ENCODE data around the gene ENO1. TPM values are rescaled to one million over a fixed set of nuclear protein-coding genes. Genes with fewer than 3 reads are reported as not detected.

ENO1 gene
- total and polyA plus RNA-seq, 9 of the 15 experiments (the other 6 are each of a cell fraction or from before 2014, with no cell fraction given) = 2,249 to 7,472 (median 2,868) TPM

DNA sequence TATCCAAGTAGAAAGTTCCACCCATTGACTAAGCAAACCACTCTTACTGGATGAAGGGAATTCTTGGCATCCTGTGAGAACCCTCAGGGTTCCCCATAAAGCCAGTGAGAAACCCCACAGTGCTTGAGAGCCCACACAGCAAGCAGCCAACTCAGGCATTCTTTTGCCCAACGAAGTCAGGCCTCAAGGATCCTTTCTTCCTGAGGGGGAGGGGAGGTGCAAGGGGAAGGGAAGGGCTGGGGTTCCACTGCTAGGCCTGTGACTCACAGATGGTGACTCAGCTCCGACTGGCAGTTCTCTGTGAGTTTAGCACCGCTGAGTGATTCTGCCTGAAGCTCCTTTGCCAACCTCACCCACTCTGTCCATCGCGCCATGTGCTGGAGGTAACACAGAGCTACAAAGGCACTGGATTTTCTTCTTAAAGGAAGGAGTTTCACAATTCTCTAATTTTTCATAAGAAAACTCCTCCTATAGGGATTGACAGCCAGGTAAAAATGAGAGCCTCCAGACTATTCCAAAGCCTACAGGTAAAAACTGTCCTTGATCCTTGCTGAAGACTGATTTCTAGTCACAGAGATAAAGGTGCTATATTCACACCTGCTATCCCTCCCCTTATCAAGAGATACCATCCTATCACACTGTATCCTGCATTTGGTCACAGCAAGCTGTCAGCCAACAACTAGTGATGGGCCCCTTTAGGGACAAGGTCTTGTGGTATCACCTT, 4.8 kb downstream of the ENO1 start (continued):
- TF ChIP-seq, protein P1, sequence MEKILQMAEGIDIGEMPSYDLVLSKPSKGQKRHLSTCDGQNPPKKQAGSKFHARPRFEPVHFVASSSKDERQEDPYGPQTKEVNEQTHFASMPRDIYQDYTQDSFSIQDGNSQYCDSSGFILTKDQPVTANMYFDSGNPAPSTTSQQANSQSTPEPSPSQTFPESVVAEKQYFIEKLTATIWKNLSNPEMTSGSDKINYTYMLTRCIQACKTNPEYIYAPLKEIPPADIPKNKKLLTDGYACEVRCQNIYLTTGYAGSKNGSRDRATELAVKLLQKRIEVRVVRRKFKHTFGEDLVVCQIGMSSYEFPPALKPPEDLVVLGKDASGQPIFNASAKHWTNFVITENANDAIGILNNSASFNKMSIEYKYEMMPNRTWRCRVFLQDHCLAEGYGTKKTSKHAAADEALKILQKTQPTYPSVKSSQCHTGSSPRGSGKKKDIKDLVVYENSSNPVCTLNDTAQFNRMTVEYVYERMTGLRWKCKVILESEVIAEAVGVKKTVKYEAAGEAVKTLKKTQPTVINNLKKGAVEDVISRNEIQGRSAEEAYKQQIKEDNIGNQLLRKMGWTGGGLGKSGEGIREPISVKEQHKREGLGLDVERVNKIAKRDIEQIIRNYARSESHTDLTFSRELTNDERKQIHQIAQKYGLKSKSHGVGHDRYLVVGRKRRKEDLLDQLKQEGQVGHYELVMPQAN (IDR thresholded peaks at IDR 0.05; ENCODE audit: borderline replicate concordance) = no peak
- TF ChIP-seq JUND (IDR thresholded peaks at IDR 0.05; ENCODE audit: borderline replicate concordance, low read depth, low read length) (peak; percentile 100), JUND (tag; IDR thresholded peaks at IDR 0.05; ENCODE audit: borderline replicate concordance, low read depth, low read length) (peak; percentile 98), CBX1 (IDR thresholded peaks at IDR 0.05; ENCODE audit: low read depth) (no peak), NCOA2 (IDR thresholded peaks at IDR 0.05; ENCODE audit: partially characterized antibody in 2 of 2) (no peak), ZNF445 (CRISPR knock-in tag; IDR thresholded peaks at IDR 0.05; ENCODE audit: low read depth) (no peak), CBX5 (IDR thresholded peaks at IDR 0.05; ENCODE audit: borderline replicate concordance, low read depth) (no peak), NFXL1 (CRISPR knock-in tag; IDR thresholded peaks at IDR 0.05) (no peak), ZNF551 (CRISPR knock-in tag; IDR thresholded peaks at IDR 0.05) (no peak), ZBTB17 (CRISPR knock-in tag; IDR thresholded peaks at IDR 0.05) (no peak), RB1 (IDR thresholded peaks at IDR 0.05; ENCODE audit: low read depth) (no peak), ZNF175 (CRISPR knock-in tag; IDR thresholded peaks at IDR 0.05; ENCODE audit: low read depth) (no peak), EP300 (IDR thresholded peaks at IDR 0.05; ENCODE audit: low read length) (0 out of 2 replicates have a peak, but pooled peaks have one; percentile 63), NCOA6 (IDR thresholded peaks at IDR 0.05) (no peak), BMI1 (IDR thresholded peaks at IDR 0.05; ENCODE audit: low read length) (no peak), NCOA1 (IDR thresholded peaks at IDR 0.05; ENCODE audit: low read depth) (peak; percentile 17; the same call in 1 of the 2 replicates), MCM2 (IDR thresholded peaks at IDR 0.05; ENCODE audit: low read depth) (no peak), XRCC4 (IDR thresholded peaks at IDR 0.05; ENCODE audit: extremely low read depth, insufficient read depth, insufficient read length) (no peak), CHD4 (IDR thresholded peaks at IDR 0.05; ENCODE audit: insufficient read depth, insufficient replicate concordance, low read depth, low read length, poor library complexity, severe bottlenecking) (no peak)
- TF ChIP-seq, protein P2, sequence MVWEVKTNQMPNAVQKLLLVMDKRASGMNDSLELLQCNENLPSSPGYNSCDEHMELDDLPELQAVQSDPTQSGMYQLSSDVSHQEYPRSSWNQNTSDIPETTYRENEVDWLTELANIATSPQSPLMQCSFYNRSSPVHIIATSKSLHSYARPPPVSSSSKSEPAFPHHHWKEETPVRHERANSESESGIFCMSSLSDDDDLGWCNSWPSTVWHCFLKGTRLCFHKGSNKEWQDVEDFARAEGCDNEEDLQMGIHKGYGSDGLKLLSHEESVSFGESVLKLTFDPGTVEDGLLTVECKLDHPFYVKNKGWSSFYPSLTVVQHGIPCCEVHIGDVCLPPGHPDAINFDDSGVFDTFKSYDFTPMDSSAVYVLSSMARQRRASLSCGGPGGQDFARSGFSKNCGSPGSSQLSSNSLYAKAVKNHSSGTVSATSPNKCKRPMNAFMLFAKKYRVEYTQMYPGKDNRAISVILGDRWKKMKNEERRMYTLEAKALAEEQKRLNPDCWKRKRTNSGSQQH (CRISPR knock-in tag; IDR thresholded peaks at IDR 0.05) = no peak; the same call in 1 of the 2 replicates
- TF ChIP-seq, protein P3, sequence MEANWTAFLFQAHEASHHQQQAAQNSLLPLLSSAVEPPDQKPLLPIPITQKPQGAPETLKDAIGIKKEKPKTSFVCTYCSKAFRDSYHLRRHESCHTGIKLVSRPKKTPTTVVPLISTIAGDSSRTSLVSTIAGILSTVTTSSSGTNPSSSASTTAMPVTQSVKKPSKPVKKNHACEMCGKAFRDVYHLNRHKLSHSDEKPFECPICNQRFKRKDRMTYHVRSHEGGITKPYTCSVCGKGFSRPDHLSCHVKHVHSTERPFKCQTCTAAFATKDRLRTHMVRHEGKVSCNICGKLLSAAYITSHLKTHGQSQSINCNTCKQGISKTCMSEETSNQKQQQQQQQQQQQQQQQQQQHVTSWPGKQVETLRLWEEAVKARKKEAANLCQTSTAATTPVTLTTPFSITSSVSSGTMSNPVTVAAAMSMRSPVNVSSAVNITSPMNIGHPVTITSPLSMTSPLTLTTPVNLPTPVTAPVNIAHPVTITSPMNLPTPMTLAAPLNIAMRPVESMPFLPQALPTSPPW (CRISPR knock-in tag; IDR thresholded peaks at IDR 0.05) = peak; percentile 63
- TF ChIP-seq, protein P4, sequence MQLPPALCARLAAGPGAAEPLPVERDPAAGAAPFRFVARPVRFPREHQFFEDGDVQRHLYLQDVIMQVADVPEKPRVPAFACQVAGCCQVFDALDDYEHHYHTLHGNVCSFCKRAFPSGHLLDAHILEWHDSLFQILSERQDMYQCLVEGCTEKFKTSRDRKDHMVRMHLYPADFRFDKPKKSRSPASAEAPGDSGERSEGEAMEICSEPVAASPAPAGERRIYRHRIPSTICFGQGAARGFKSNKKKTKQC (CRISPR knock-in tag; IDR thresholded peaks at IDR 0.05) = no peak; the same call in 1 of the 2 replicates
- TF ChIP-seq, protein P5, sequence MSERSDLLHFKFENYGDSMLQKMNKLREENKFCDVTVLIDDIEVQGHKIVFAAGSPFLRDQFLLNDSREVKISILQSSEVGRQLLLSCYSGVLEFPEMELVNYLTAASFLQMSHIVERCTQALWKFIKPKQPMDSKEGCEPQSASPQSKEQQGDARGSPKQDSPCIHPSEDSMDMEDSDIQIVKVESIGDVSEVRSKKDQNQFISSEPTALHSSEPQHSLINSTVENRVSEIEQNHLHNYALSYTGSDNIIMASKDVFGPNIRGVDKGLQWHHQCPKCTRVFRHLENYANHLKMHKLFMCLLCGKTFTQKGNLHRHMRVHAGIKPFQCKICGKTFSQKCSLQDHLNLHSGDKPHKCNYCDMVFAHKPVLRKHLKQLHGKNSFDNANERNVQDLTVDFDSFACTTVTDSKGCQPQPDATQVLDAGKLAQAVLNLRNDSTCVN (CRISPR knock-in tag; IDR thresholded peaks at IDR 0.05) = no peak
